ENCODE data around the gene BHLHE41. TPM values are rescaled to one million over a fixed set of nuclear protein-coding genes. Genes with fewer than 3 reads are reported as not detected.

The BHLHE41 gene
- total and polyA plus RNA-seq, 8 donors = 3.8 to 29.4 (median 10.9) TPM

DNA sequence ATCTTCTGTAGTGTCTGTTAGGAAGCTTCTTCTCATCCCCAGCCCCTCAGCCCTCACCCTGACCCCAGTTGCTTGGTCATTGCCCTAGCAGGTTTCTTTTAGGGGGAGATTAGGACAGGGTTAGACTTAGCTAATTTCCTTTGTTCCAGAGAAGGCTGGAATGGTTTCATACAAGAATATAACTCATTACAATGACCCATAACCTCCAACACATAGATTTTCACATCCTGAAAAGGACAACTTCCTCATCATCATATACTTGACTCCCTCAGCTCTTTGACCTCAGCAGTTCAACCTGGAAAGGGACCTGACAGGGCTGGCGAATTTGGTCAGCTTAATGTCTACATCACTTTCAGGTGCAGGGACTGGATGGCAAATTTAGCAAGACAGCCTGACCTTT is 8.0 kb upstream of the BHLHE41 start:
- no peaks in the 10 kb centered on the region for H3K4me1 ChIP-seq
- ATAC-seq (no peak), DNase-seq (no peak), FAIRE-seq (no peak)
- H3K27ac ChIP-seq = no peak overlapping the region
- 51 to 72% methylated on average over 1 of the region's 1 CpG for WGBS, 2 donors
- TF ChIP-seq, protein P1, sequence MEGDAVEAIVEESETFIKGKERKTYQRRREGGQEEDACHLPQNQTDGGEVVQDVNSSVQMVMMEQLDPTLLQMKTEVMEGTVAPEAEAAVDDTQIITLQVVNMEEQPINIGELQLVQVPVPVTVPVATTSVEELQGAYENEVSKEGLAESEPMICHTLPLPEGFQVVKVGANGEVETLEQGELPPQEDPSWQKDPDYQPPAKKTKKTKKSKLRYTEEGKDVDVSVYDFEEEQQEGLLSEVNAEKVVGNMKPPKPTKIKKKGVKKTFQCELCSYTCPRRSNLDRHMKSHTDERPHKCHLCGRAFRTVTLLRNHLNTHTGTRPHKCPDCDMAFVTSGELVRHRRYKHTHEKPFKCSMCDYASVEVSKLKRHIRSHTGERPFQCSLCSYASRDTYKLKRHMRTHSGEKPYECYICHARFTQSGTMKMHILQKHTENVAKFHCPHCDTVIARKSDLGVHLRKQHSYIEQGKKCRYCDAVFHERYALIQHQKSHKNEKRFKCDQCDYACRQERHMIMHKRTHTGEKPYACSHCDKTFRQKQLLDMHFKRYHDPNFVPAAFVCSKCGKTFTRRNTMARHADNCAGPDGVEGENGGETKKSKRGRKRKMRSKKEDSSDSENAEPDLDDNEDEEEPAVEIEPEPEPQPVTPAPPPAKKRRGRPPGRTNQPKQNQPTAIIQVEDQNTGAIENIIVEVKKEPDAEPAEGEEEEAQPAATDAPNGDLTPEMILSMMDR (IDR thresholded peaks at IDR 0.05) = no peak
- no peaks in the 10 kb centered on the region for H3K9me3 ChIP-seq
- no peaks in the 10 kb centered on the region for H3K27me3 ChIP-seq
- intact Hi-C loops (cut with DNase I) = no loop called here
- H3K36me3 ChIP-seq = no peaks in the 10 kb centered on the region
- no peak overlapping the region for H3K4me3 ChIP-seq

DNA sequence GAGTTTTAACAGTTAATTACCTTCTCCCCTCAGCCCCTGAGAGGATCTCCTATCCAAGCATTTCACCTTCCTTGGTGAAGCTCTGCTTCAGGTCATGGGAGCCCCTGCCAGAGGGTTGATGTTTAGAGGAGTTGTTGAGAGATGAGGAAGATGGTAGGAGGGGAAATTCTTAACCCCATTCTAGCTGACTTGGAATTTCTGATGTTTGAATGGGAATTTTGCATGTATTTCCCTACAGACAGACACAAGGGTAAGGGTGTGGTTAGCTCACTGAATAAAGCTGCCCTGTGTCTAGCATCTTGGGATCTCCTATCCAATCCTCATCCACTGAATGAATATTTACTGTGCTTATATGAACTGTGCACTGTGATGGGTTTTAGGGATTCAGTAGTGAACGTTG is 7.1 kb upstream of the BHLHE41 start:
- FAIRE-seq (no peak), ATAC-seq (no peak), DNase-seq (no peak)
- TF ChIP-seq, protein P1 (IDR thresholded peaks at IDR 0.05) = no peak
- intact Hi-C loops (cut with DNase I) = no loop called here
- Histone ChIP-seq H3K4me1 (peaks cover 0 to 3% (median 1%) of the 10 kb centered on the region in 3 donors), H3K36me3 (no peaks in the 10 kb centered on the region), H3K27ac (no peak overlapping the region), H3K27me3 (no peaks in the 10 kb centered on the region), H3K4me3 (no peak overlapping the region), H3K9me3 (no peaks in the 10 kb centered on the region)
- 60 to 72% methylated on average over 1 of the region's 1 CpG for WGBS, 2 donors

DNA sequence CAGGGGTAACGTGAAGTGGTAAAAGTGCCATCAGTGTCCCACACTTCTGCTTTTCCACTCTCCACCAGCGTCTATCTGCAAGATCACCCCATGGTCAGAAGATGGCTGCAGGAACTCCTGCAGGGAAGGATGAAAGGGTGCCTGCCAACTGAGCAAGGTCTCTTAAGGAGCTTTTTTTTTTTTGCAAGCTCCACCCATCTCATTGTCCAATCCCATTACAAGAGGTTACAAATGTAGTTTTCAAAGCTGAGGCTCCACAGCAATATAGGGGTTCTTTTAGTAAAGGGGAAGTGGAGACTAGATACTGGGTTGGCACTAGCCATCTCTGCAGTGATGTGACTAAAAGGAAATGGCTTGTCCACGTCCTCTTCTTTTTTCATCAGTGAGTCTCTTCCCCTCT is 5.9 kb upstream of the BHLHE41 start:
- Histone ChIP-seq H3K36me3 (no peaks in the 10 kb centered on the region), H3K27me3 (no peaks in the 10 kb centered on the region), H3K4me1 (peaks cover 0 to 6% (median 4%) of the 10 kb centered on the region in 3 donors), H3K4me3 (no peak overlapping the region), H3K9me3 (no peaks in the 10 kb centered on the region), H3K27ac (no peak overlapping the region)
- ATAC-seq (no peak), DNase-seq (no peak), FAIRE-seq (no peak)
- intact Hi-C loops (cut with DNase I) = no loop called here
- TF ChIP-seq, protein P1 (IDR thresholded peaks at IDR 0.05) = no peak
- 71 to 83% methylated on average over 3 of the region's 3 CpGs for WGBS, 2 donors

DNA sequence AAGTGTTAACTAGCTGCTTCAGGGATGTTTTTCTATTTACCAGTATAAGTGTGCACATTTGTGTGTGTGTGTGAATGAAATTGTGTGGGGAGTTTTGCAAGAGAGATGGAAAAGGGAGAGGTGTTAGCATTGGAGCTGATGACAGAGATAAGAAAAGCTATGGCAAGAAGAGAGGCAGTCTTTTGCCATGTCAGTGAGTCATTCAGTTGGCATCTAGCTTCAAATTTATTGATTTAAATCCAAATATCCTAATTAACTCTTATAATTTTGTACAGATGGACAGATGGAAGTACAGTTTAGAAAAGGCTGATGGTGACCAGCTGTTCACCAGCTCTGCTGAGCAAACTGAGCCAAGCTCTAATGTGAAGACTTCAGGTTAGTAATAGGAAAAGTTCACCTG is 3.3 kb upstream of the BHLHE41 start:
- H3K36me3 ChIP-seq = no peaks in the 10 kb centered on the region
- ATAC-seq (no peak), DNase-seq (no peak), FAIRE-seq (no peak)
- H3K4me3 ChIP-seq = no peak overlapping the region
- TF ChIP-seq, protein P1 (IDR thresholded peaks at IDR 0.05) = no peak
- no peaks in the 10 kb centered on the region for H3K9me3 ChIP-seq
- intact Hi-C loops (cut with DNase I) = loop anchor here in 2 of 3 donors (10.0 kb wide), 2 partner anchors 67 to 277 kb away; partner anchors contain the start of gene SSPN (in 2 of the 2)
- no peak overlapping the region for H3K27ac ChIP-seq
- no peaks in the 10 kb centered on the region for H3K27me3 ChIP-seq
- H3K4me1 ChIP-seq = peaks cover 0 to 12% (median 4%) of the 10 kb centered on the region in 3 donors

DNA sequence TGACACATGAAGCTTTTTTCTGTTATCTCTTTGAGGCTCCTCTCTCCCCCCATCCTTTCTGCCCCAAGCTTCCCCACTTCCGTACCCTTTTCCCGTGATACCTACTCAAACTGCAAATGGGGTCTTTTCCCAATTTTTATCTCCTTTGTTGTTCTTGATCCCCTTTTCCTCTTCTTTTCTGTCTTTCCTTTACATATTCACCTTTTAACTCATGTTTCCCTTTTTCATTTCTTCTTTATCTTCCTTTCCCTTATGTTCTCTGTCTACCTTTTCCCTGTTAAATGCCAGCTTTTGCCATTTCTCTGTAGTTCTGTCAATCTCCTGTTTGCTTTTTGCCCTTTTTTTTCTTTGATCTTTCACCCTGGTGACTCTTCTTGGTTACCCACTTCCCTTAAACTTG is 2.6 kb upstream of the BHLHE41 start:
- Histone ChIP-seq H3K27ac (peak overlapping the region in 1 of 4 donors; percentile 96), H3K4me1 (peaks cover 0 to 12% (median 4%) of the 10 kb centered on the region in 3 donors), H3K9me3 (no peaks in the 10 kb centered on the region), H3K27me3 (no peaks in the 10 kb centered on the region), H3K4me3 (no peak overlapping the region), H3K36me3 (no peaks in the 10 kb centered on the region)
- FAIRE-seq (no peak), ATAC-seq (no peak), DNase-seq (no peak)
- 83 to 93% methylated on average over 2 of the region's 2 CpGs for WGBS, 2 donors
- intact Hi-C loops (cut with DNase I) = loop anchor here in 2 of 3 donors (10.0 kb wide), 2 partner anchors 67 to 277 kb away; partner anchors contain the start of gene SSPN (in 2 of the 2)
- TF ChIP-seq, protein P1 (IDR thresholded peaks at IDR 0.05) = no peak
